Activated CD8-positive, alpha-beta T cell treated with anti-CD3 and anti-CD28 coated beads, Interleukin-2, amount 10 ng/mL, durations not matched to agents 7 days and 5 days (primary cell): ENCODE results near the gene SLC47A1. TPM values are rescaled to one million over a fixed set of nuclear protein-coding genes. Genes with fewer than 3 reads are reported as not detected.

Source experiments
- ATAC-seq: fragments of 150-1000 bp; cut with Tn5 transposase; one replicate; pipeline ENCODE4 v1.10.0; 2021; ENCODE audit warnings: moderate library complexity
- CTCF ChIA-PET: fragments of 350-600 bp; sonication (Branson Sonifier 250); formaldehyde crosslinking; loops from one replicate; lab custom pipeline; 2021; ENCODE audit warnings: antibody characterized with exemption; lab: Charles Lee
- POLR2A ChIA-PET: fragments of 350-600 bp; sonication (Branson Sonifier 250); formaldehyde crosslinking; loops from one replicate; lab custom pipeline; 2021; ENCODE audit warnings: antibody characterized with exemption; lab: Charles Lee
- DNase-seq: peaks from one replicate; pipeline ENCODE4 v3.0.0-alpha.2; 2020
- H3K27ac Mint-ChIP-seq: one replicate; pipeline ENCODE4 v1.8.0; 2021; ENCODE audit warnings: mild to moderate bottlenecking, mixed read lengths
- H3K27me3 Mint-ChIP-seq: one replicate; pipeline ENCODE4 v1.8.0; 2021; ENCODE audit warnings: low read depth, mixed read lengths
- H3K36me3 Mint-ChIP-seq: one replicate; pipeline ENCODE4 v1.8.0; 2021; ENCODE audit warnings: low read depth, mixed read lengths
- H3K4me1 Mint-ChIP-seq: one replicate; pipeline ENCODE4 v1.8.0; 2021; ENCODE audit warnings: low read depth, mixed read lengths
- H3K4me3 Mint-ChIP-seq: one replicate; pipeline ENCODE4 v1.8.0; 2021; ENCODE audit warnings: mild to moderate bottlenecking, mixed read lengths
- H3K9me3 Mint-ChIP-seq: one replicate; pipeline ENCODE4 v1.8.0; 2022; ENCODE audit warnings: mixed read lengths; ENCODE audit not compliant: insufficient read depth
- total RNA-seq, 2 experiments: library from RNA; stranded (reverse); gene quantifications; one replicate each; pipeline ENCODE4 v1.2.3, GENCODE V29; 2021

SLC47A1 gene
- not detected for total RNA-seq

- ATAC-seq: peak; percentile 83
- Mint-ChIP-seq H3K4me1 (peaks cover 8% of the 10 kb centered on the region), H3K27ac (no peak within 1 kb of the TSS), H3K36me3 (no peaks in the 10 kb centered on the region), H3K9me3 (no peaks in the 10 kb centered on the region), H3K27me3 (peaks cover 54% of the 10 kb centered on the region), H3K4me3 (peak within 1 kb of the TSS; percentile 28)
- DNase-seq: no peak
- CTCF ChIA-PET: interaction anchor here (0.6 to 1.6 kb wide), 3 partner anchors 21 to 113 kb away, joined by 3 read pairs; no protein-coding TSS in a partner anchor
- POLR2A ChIA-PET: no interaction called here
Observed at GRCh38 chr17:19533718-19534561, at the start of gene SLC47A1. Gene SLC47A1 (plus strand): TSS chr17:19533854. CDS start chr17:19533940, 86 bp downstream.

- DNase-seq (no peak), ATAC-seq (no peak)
- H3K27ac Mint-ChIP-seq: no peak overlapping the region
- CTCF ChIA-PET: interaction anchor here (0.8 kb wide), 1 partner anchor 123 kb away, joined by 3 read pairs; the partner anchor contains the start of gene B9D1
- H3K36me3 Mint-ChIP-seq: no peaks in the 10 kb centered on the region
- H3K27me3 Mint-ChIP-seq: peaks cover 6% of the 10 kb centered on the region
- H3K4me1 Mint-ChIP-seq: no peaks in the 10 kb centered on the region
- no peak overlapping the region for H3K4me3 Mint-ChIP-seq
- POLR2A ChIA-PET: no interaction called here
- H3K9me3 Mint-ChIP-seq: no peaks in the 10 kb centered on the region
Observed at GRCh38 chr17:19485800-19486340, 47.8 kb upstream of the SLC47A1 start.

- Mint-ChIP-seq H3K4me1 (no peaks in the 10 kb centered on the region), H3K36me3 (no peaks in the 10 kb centered on the region), H3K4me3 (no peak overlapping the region), H3K9me3 (no peaks in the 10 kb centered on the region), H3K27me3 (peaks cover 6% of the 10 kb centered on the region), H3K27ac (no peak overlapping the region)
- DNase-seq: no peak
- ChIA-PET CTCF (interaction anchor here (0.8 kb wide), 1 partner anchor 124 kb away, joined by 3 read pairs; the partner anchor contains the start of gene B9D1), POLR2A (no interaction called here)
- ATAC-seq: no peak
Observed at GRCh38 chr17:19486351-19487023, 47.2 kb upstream of the SLC47A1 start.

- CTCF ChIA-PET: no interaction called here
- H3K4me3 Mint-ChIP-seq: no peak overlapping the region
- H3K9me3 Mint-ChIP-seq: no peaks in the 10 kb centered on the region
- H3K4me1 Mint-ChIP-seq: no peaks in the 10 kb centered on the region
- H3K27me3 Mint-ChIP-seq: peaks cover 6% of the 10 kb centered on the region
- ATAC-seq (no peak), DNase-seq (no peak)
- H3K36me3 Mint-ChIP-seq: no peaks in the 10 kb centered on the region
- POLR2A ChIA-PET: no interaction called here
- no peak overlapping the region for H3K27ac Mint-ChIP-seq
Observed at GRCh38 chr17:19487024-19487600, 46.5 kb upstream of the SLC47A1 start.

GRCh38 chr17:19492141-19492540 is 41.5 kb upstream of the SLC47A1 start:
- Mint-ChIP-seq H3K27me3 (no peaks in the 10 kb centered on the region), H3K9me3 (no peaks in the 10 kb centered on the region), H3K27ac (no peak overlapping the region), H3K4me1 (no peaks in the 10 kb centered on the region), H3K36me3 (no peaks in the 10 kb centered on the region), H3K4me3 (no peak overlapping the region)
- DNase-seq (no peak), ATAC-seq (no peak)
- POLR2A ChIA-PET: no interaction called here
- CTCF ChIA-PET: no interaction called here

GRCh38 chr17:19494961-19495806 is 38.5 kb upstream of the SLC47A1 start:
- ATAC-seq (no peak), DNase-seq (no peak)
- CTCF ChIA-PET: interaction anchor here (1.3 kb wide), 1 partner anchor 7 kb away, joined by 3 read pairs; no protein-coding TSS in a partner anchor
- Mint-ChIP-seq H3K4me1 (no peaks in the 10 kb centered on the region), H3K36me3 (no peaks in the 10 kb centered on the region), H3K27me3 (peaks cover 7% of the 10 kb centered on the region), H3K4me3 (no peak overlapping the region), H3K27ac (no peak overlapping the region), H3K9me3 (no peaks in the 10 kb centered on the region)
- POLR2A ChIA-PET: no interaction called here

- Mint-ChIP-seq H3K27ac (no peak overlapping the region), H3K36me3 (no peaks in the 10 kb centered on the region), H3K4me1 (no peaks in the 10 kb centered on the region), H3K9me3 (no peaks in the 10 kb centered on the region), H3K27me3 (peaks cover 8% of the 10 kb centered on the region), H3K4me3 (no peak overlapping the region)
- ChIA-PET POLR2A (no interaction called here), CTCF (no interaction called here)
- ATAC-seq (no peak), DNase-seq (no peak)
Observed at GRCh38 chr17:19495828-19496528, 37.7 kb upstream of the SLC47A1 start.

GRCh38 chr17:19497624-19498023 is 36.0 kb upstream of the SLC47A1 start:
- ChIA-PET POLR2A (no interaction called here), CTCF (no interaction called here)
- H3K4me1 Mint-ChIP-seq: peaks cover under 1% of the 10 kb centered on the region
- ATAC-seq (no peak), DNase-seq (no peak)
- H3K36me3 Mint-ChIP-seq: no peaks in the 10 kb centered on the region
- no peaks in the 10 kb centered on the region for H3K9me3 Mint-ChIP-seq
- no peak overlapping the region for H3K4me3 Mint-ChIP-seq
- H3K27ac Mint-ChIP-seq: no peak overlapping the region
- H3K27me3 Mint-ChIP-seq: peaks cover 8% of the 10 kb centered on the region

GRCh38 chr17:19501219-19501618 is 32.4 kb upstream of the SLC47A1 start:
- ChIA-PET POLR2A (no interaction called here), CTCF (interaction anchor here (1.0 kb wide), 1 partner anchor 15 kb away, joined by 4 read pairs; no protein-coding TSS in a partner anchor)
- H3K9me3 Mint-ChIP-seq: no peaks in the 10 kb centered on the region
- H3K4me1 Mint-ChIP-seq: peaks cover 2% of the 10 kb centered on the region
- no peak overlapping the region for H3K27ac Mint-ChIP-seq
- ATAC-seq (no peak), DNase-seq (no peak)
- H3K4me3 Mint-ChIP-seq: no peak overlapping the region
- peaks cover 14% of the 10 kb centered on the region for H3K27me3 Mint-ChIP-seq
- no peaks in the 10 kb centered on the region for H3K36me3 Mint-ChIP-seq

- Mint-ChIP-seq H3K36me3 (no peaks in the 10 kb centered on the region), H3K9me3 (no peaks in the 10 kb centered on the region), H3K4me1 (peaks cover 2% of the 10 kb centered on the region), H3K27me3 (peaks cover 12% of the 10 kb centered on the region), H3K27ac (no peak overlapping the region), H3K4me3 (no peak overlapping the region)
- POLR2A ChIA-PET: interaction anchor here (0.6 kb wide), 1 partner anchor 145 kb away, joined by 3 read pairs; no protein-coding TSS in a partner anchor
- DNase-seq: peak; percentile 49
- CTCF ChIA-PET: interaction anchor here (1.0 to 1.1 kb wide), 3 partner anchors 8 to 143 kb away, joined by 3 read pairs; no protein-coding TSS in a partner anchor
- ATAC-seq: peak; percentile 62
Observed at GRCh38 chr17:19502517-19502916, 31.1 kb upstream of the SLC47A1 start.
